Panc1 (cell line): ENCODE measurements around the gene SATB2.

Experiments used
- POLR2AphosphoS5 ChIP-seq: IDR thresholded peaks from 2 replicates; pipeline ENCODE4 v1.6.1; 2012; ENCODE audit warnings: mild to moderate bottlenecking, low read depth, low read length, moderate library complexity
- REST ChIP-seq, 2 experiments: IDR thresholded peaks; 2 replicates each; pipeline ENCODE4 v1.6.1; 2011 to 2012; ENCODE audit warnings: low read depth in 2 of 2, control low read depth in 1 of 2, low read length in 1 of 2, mild to moderate bottlenecking in 1 of 2, moderate library complexity in 1 of 2; ENCODE audit not compliant: insufficient read depth in 1 of 2
- SIN3A ChIP-seq: IDR thresholded peaks from 2 replicates; pipeline ENCODE4 v1.6.1; 2012; ENCODE audit warnings: low read depth, mild to moderate bottlenecking, low read length, moderate library complexity, borderline replicate concordance; ENCODE audit not compliant: insufficient read depth
- TCF7L2 ChIP-seq: IDR thresholded peaks from 2 replicates; pipeline ENCODE4 v1.6.1; 2011; ENCODE audit warnings: mild to moderate bottlenecking, low read depth, low read length, inconsistent platforms
- TF ChIP-seq, protein P1 (sequence below): fragments of 450-650 bp; IDR thresholded peaks from 2 replicates; pipeline ENCODE4 v1.5.1; 2017; ENCODE audit warnings: mild to moderate bottlenecking

DNA sequence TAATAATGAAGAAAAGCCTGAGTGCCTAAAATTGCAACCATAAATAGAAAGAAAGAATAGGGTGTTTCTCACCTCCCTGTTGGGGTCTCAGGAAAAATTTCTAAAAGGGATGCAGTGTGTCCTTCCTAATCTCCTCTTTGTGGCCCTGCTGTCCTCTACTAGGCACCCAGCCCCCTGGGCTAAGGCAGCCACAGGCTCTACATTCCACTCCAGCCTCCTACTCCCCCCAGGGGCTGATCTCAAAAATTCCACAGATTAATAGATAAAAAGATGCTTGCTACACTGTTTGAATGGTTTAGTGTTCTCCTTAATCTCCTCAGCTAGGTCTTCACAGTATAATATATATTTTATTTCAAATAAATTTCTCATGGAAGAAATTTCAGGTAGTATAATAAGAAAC lies 17.6 kb downstream of the SATB2 start:
- TF ChIP-seq POLR2AphosphoS5 = no peak
- TF ChIP-seq, protein P1, sequence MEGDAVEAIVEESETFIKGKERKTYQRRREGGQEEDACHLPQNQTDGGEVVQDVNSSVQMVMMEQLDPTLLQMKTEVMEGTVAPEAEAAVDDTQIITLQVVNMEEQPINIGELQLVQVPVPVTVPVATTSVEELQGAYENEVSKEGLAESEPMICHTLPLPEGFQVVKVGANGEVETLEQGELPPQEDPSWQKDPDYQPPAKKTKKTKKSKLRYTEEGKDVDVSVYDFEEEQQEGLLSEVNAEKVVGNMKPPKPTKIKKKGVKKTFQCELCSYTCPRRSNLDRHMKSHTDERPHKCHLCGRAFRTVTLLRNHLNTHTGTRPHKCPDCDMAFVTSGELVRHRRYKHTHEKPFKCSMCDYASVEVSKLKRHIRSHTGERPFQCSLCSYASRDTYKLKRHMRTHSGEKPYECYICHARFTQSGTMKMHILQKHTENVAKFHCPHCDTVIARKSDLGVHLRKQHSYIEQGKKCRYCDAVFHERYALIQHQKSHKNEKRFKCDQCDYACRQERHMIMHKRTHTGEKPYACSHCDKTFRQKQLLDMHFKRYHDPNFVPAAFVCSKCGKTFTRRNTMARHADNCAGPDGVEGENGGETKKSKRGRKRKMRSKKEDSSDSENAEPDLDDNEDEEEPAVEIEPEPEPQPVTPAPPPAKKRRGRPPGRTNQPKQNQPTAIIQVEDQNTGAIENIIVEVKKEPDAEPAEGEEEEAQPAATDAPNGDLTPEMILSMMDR = no peak
- no peak for TF ChIP-seq REST (IDR thresholded peaks at IDR 0.05; ENCODE audit: insufficient read depth in 1 of 2, low read depth in 2 of 2, low read length in 1 of 2)
- no peak for TF ChIP-seq SIN3A
- TF ChIP-seq TCF7L2 = no peak
